Thyroid gland (tissue), 4 donors: ENCODE results near the gene RSPRY1.
A peak's percentile ranks its signal among the peaks of the same experiment; 100 is the strongest.

Experiments
- CTCF ChIP-seq, 6 experiments: fragments of 200-600 bp in 3 of 6; fragments of 450-650 bp in 3 of 6; sonication (generic) in 3 of 6; IDR thresholded peaks; one replicate each; pipeline ENCODE4 v1.5.1; 2016 to 2019; ENCODE audit warnings: antibody characterized with exemption in 6 of 6, mild to moderate bottlenecking in 2 of 6, inconsistent platforms in 1 of 6, moderate library complexity in 1 of 6
- POLR2A ChIP-seq, 2 donors: fragments of 450-650 bp; IDR thresholded peaks; one replicate each; pipeline ENCODE4 v1.6.1; 2017; ENCODE audit warnings: antibody characterized with exemption in 2 of 2, mild to moderate bottlenecking in 2 of 2, moderate library complexity in 1 of 2

DNA sequence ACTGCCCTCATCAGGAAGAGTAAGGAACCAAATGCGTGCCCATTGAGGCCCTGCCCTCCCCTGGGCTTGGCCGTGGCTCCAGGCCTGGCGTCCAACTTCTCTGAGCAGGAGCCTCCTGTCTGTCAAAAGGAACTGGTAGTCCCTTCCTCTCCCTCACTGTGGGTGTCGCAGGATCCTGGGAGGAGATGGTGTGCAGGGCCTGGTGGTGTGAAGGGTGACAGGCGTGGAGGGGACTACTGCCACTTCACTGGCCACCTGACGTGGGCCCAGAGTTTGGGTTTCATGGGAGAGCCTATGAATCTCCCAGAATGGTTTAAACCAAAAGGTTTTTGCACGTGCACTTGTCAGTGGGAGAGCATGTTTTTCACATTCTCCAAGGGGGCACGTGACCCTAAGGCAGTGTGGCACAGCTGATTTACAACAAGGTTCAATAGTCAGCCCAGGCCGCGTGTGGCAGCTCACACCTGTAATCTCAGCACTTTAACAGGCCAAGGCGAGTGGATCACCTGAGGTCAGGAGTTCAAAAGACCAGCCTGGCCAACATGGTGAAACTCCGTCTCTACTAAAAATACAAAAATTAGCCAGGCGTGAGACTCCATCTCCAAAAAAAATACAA is 71.4 kb downstream of the RSPRY1 start:
- TF ChIP-seq POLR2A (IDR thresholded peaks at IDR 0.05) (no peak), CTCF (IDR thresholded peaks at IDR 0.05) (peak in 1 of 6 experiments; percentile 3)
